ENCODE results near the gene RAB4A.

The RAB4A gene

DNA sequence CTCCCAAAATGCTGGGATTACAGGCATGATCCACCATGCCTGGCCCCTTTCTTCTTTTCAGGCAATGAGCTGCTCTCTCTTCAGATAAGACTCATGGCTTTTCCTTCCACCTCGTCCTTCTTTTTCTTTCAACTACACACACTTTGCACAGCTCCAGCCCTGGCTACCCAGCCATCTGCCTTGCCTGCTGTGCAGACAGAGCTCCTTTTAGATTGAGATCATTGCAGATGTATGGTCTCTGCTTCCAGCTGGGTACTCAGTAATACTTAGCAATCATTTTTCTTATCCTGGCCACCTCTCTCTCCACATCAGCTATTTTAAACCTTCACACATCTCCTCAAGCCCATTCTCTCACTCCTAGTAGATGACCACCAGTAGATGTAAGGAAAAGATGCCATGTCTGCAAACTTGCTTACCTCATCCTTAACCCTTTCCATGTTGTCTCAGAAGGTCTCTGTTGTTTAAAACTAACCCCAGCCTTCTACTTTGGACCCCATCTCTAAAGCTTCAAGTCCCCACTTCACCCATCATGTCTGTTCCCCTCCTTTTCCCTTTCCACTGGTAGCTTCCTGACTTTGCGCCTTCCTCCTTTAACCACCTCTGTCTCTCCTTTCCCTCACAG lies 7.3 kb downstream of the RAB4A start:
- no peak overlapping the region for H2AK5ac ChIP-seq (ENCODE audit: low read depth, low read length)
- no peak overlapping the region for H3K27ac ChIP-seq (replicated peaks; ENCODE audit: low read length)
- no peak overlapping the region for H4K8ac ChIP-seq (ENCODE audit: low read depth, low read length)
- no peak overlapping the region for H3K23ac ChIP-seq (ENCODE audit: low read depth, low read length, poor library complexity)
- H4K91ac ChIP-seq (ENCODE audit: low read depth, low read length, poor library complexity) = no peak overlapping the region
- no CpG with 5 or more reads among the region's 2 CpGs for WGBS, 2 donors (ENCODE audit: extremely low coverage in 2 of 2, insufficient read length in 2 of 2, insufficient replicate concordance in 1 of 2)
- H3K36me3 ChIP-seq (replicated peaks in 1 of 2; ENCODE audit: control insufficient read depth in 2 of 2, insufficient read depth in 2 of 2, low read length in 2 of 2) = peaks cover 1 to 9% of the 10 kb centered on the region in 2 donors
- H3K4ac ChIP-seq (ENCODE audit: low read length) = no peak overlapping the region
- peaks cover 0 to 13% of the 10 kb centered on the region in 2 donors for H3K9me3 ChIP-seq (replicated peaks in 1 of 2; ENCODE audit: control insufficient read depth in 2 of 2, insufficient read depth in 1 of 2, low read depth in 1 of 2, low read length in 2 of 2)
- no peak overlapping the region for H2BK5ac ChIP-seq (ENCODE audit: low read length)
- H3K79me1 ChIP-seq (ENCODE audit: low read depth, low read length) = peaks cover 2% of the 10 kb centered on the region
- H3K4me3 ChIP-seq (ENCODE audit: low read length in 2 of 2) = no peak overlapping the region
- no peak overlapping the region for H3K18ac ChIP-seq (ENCODE audit: low read length)
- no peak overlapping the region for H2BK120ac ChIP-seq (ENCODE audit: low read depth, low read length)
- no peak overlapping the region for H2AFZ ChIP-seq (ENCODE audit: low read length)
- DNase-seq (ENCODE audit: low spot score) = no peak
- no peaks in the 10 kb centered on the region for H3K27me3 ChIP-seq (ENCODE audit: control insufficient read depth in 3 of 3, insufficient read depth in 3 of 3, low read depth in 1 of 3, low read length in 3 of 3)
- no peak overlapping the region for H3K9ac ChIP-seq (ENCODE audit: low read depth, low read length, poor library complexity)
- peaks cover 2 to 3% of the 10 kb centered on the region in 2 donors for H3K4me1 ChIP-seq (ENCODE audit: control insufficient read depth in 2 of 2, insufficient read depth in 1 of 2, low read depth in 1 of 2, low read length in 2 of 2)
- H2BK15ac ChIP-seq (ENCODE audit: low read length) = no peak overlapping the region
- no peak overlapping the region for H3K4me2 ChIP-seq (ENCODE audit: insufficient read depth, low read length, poor library complexity, severe bottlenecking)
- H2BK12ac ChIP-seq (ENCODE audit: low read length) = no peak overlapping the region
- no peak overlapping the region for H3K14ac ChIP-seq (ENCODE audit: low read length)

GRCh38 chr1:229279242-229279641 lies 8.3 kb downstream of the RAB4A start:
- Histone ChIP-seq H3K18ac (ENCODE audit: low read length) (no peak overlapping the region), H3K36me3 (replicated peaks in 1 of 2; ENCODE audit: control insufficient read depth in 2 of 2, insufficient read depth in 2 of 2, low read length in 2 of 2) (peaks cover 1 to 9% of the 10 kb centered on the region in 2 donors), H2AFZ (ENCODE audit: low read length) (no peak overlapping the region), H3K27ac (replicated peaks; ENCODE audit: low read length) (no peak overlapping the region), H2BK120ac (ENCODE audit: low read depth, low read length) (no peak overlapping the region), H3K4me1 (ENCODE audit: control insufficient read depth in 2 of 2, insufficient read depth in 1 of 2, low read depth in 1 of 2, low read length in 2 of 2) (peaks cover 0 to 2% of the 10 kb centered on the region in 2 donors), H3K27me3 (ENCODE audit: control insufficient read depth in 3 of 3, insufficient read depth in 3 of 3, low read depth in 1 of 3, low read length in 3 of 3) (no peaks in the 10 kb centered on the region), H3K23ac (ENCODE audit: low read depth, low read length, poor library complexity) (no peak overlapping the region), H3K14ac (ENCODE audit: low read length) (no peak overlapping the region), H2AK5ac (ENCODE audit: low read depth, low read length) (no peak overlapping the region), H3K9ac (ENCODE audit: low read depth, low read length, poor library complexity) (no peak overlapping the region), H3K4me3 (ENCODE audit: low read length in 2 of 2) (no peak overlapping the region), H3K9me3 (replicated peaks in 1 of 2; ENCODE audit: control insufficient read depth in 2 of 2, insufficient read depth in 1 of 2, low read depth in 1 of 2, low read length in 2 of 2) (peaks cover 0 to 14% of the 10 kb centered on the region in 2 donors), H4K91ac (ENCODE audit: low read depth, low read length, poor library complexity) (no peak overlapping the region), H3K79me1 (ENCODE audit: low read depth, low read length) (peaks cover 2% of the 10 kb centered on the region), H2BK12ac (ENCODE audit: low read length) (no peak overlapping the region), H4K8ac (ENCODE audit: low read depth, low read length) (no peak overlapping the region), H2BK15ac (ENCODE audit: low read length) (no peak overlapping the region), H2BK5ac (ENCODE audit: low read length) (no peak overlapping the region), H3K4ac (ENCODE audit: low read length) (no peak overlapping the region), H3K4me2 (ENCODE audit: insufficient read depth, low read length, poor library complexity, severe bottlenecking) (no peak overlapping the region)
- WGBS, 2 donors (ENCODE audit: extremely low coverage in 2 of 2, insufficient read length in 2 of 2, insufficient replicate concordance in 1 of 2) = no CpG with 5 or more reads among the region's 3 CpGs
- DNase-seq (ENCODE audit: low spot score) = no peak

- peaks cover 0 to 2% of the 10 kb centered on the region in 2 donors for H3K4me1 ChIP-seq (ENCODE audit: control insufficient read depth in 2 of 2, insufficient read depth in 1 of 2, low read depth in 1 of 2, low read length in 2 of 2)
- H3K23ac ChIP-seq (ENCODE audit: low read depth, low read length, poor library complexity) = no peak overlapping the region
- no peak overlapping the region for H2AK5ac ChIP-seq (ENCODE audit: low read depth, low read length)
- H2AFZ ChIP-seq (ENCODE audit: low read length) = no peak overlapping the region
- H2BK120ac ChIP-seq (ENCODE audit: low read depth, low read length) = no peak overlapping the region
- H2BK5ac ChIP-seq (ENCODE audit: low read length) = no peak overlapping the region
- H3K9ac ChIP-seq (ENCODE audit: low read depth, low read length, poor library complexity) = no peak overlapping the region
- H3K79me1 ChIP-seq (ENCODE audit: low read depth, low read length) = peaks cover 2% of the 10 kb centered on the region
- no peak overlapping the region for H3K27ac ChIP-seq (replicated peaks; ENCODE audit: low read length)
- H3K14ac ChIP-seq (ENCODE audit: low read length) = no peak overlapping the region
- H2BK12ac ChIP-seq (ENCODE audit: low read length) = no peak overlapping the region
- H3K18ac ChIP-seq (ENCODE audit: low read length) = no peak overlapping the region
- DNase-seq (ENCODE audit: low spot score) = no peak
- peaks cover 0 to 14% of the 10 kb centered on the region in 2 donors for H3K9me3 ChIP-seq (replicated peaks in 1 of 2; ENCODE audit: control insufficient read depth in 2 of 2, insufficient read depth in 1 of 2, low read depth in 1 of 2, low read length in 2 of 2)
- no peaks in the 10 kb centered on the region for H3K27me3 ChIP-seq (ENCODE audit: control insufficient read depth in 3 of 3, insufficient read depth in 3 of 3, low read depth in 1 of 3, low read length in 3 of 3)
- H4K8ac ChIP-seq (ENCODE audit: low read depth, low read length) = no peak overlapping the region
- H3K36me3 ChIP-seq (replicated peaks in 1 of 2; ENCODE audit: control insufficient read depth in 2 of 2, insufficient read depth in 2 of 2, low read length in 2 of 2) = peaks cover 1 to 9% of the 10 kb centered on the region in 2 donors
- no peak overlapping the region for H2BK15ac ChIP-seq (ENCODE audit: low read length)
- no peak overlapping the region for H4K91ac ChIP-seq (ENCODE audit: low read depth, low read length, poor library complexity)
- H3K4me3 ChIP-seq (ENCODE audit: low read length in 2 of 2) = no peak overlapping the region
- H3K4me2 ChIP-seq (ENCODE audit: insufficient read depth, low read length, poor library complexity, severe bottlenecking) = no peak overlapping the region
- no CpG with 5 or more reads among the region's 6 CpGs for WGBS, 2 donors (ENCODE audit: extremely low coverage in 2 of 2, insufficient read length in 2 of 2, insufficient replicate concordance in 1 of 2)
- H3K4ac ChIP-seq (ENCODE audit: low read length) = no peak overlapping the region
These were observed 9.3 kb downstream of the RAB4A start for GRCh38 chr1:229280037-229280828.

- peaks cover 0 to 3% of the 10 kb centered on the region in 2 donors for H3K4me1 ChIP-seq (ENCODE audit: control insufficient read depth in 2 of 2, insufficient read depth in 1 of 2, low read depth in 1 of 2, low read length in 2 of 2)
- H3K9me3 ChIP-seq (replicated peaks in 1 of 2; ENCODE audit: control insufficient read depth in 2 of 2, insufficient read depth in 1 of 2, low read depth in 1 of 2, low read length in 2 of 2) = peaks cover 0 to 14% of the 10 kb centered on the region in 2 donors
- H3K27me3 ChIP-seq (ENCODE audit: control insufficient read depth in 3 of 3, insufficient read depth in 3 of 3, low read depth in 1 of 3, low read length in 3 of 3) = no peaks in the 10 kb centered on the region
- H3K4me3 ChIP-seq (ENCODE audit: low read length in 2 of 2) = no peak overlapping the region
- no CpG with 5 or more reads among the region's 3 CpGs for WGBS, 2 donors (ENCODE audit: extremely low coverage in 2 of 2, insufficient read length in 2 of 2, insufficient replicate concordance in 1 of 2)
- no peak overlapping the region for H2BK15ac ChIP-seq (ENCODE audit: low read length)
- no peak overlapping the region for H3K27ac ChIP-seq (replicated peaks; ENCODE audit: low read length)
- no peak for DNase-seq (ENCODE audit: low spot score)
- H3K14ac ChIP-seq (ENCODE audit: low read length) = no peak overlapping the region
- no peak overlapping the region for H2BK120ac ChIP-seq (ENCODE audit: low read depth, low read length)
- no peak overlapping the region for H3K4me2 ChIP-seq (ENCODE audit: insufficient read depth, low read length, poor library complexity, severe bottlenecking)
- no peak overlapping the region for H4K8ac ChIP-seq (ENCODE audit: low read depth, low read length)
- no peak overlapping the region for H2AK5ac ChIP-seq (ENCODE audit: low read depth, low read length)
- no peak overlapping the region for H2AFZ ChIP-seq (ENCODE audit: low read length)
- H3K18ac ChIP-seq (ENCODE audit: low read length) = no peak overlapping the region
- H3K36me3 ChIP-seq (replicated peaks in 1 of 2; ENCODE audit: control insufficient read depth in 2 of 2, insufficient read depth in 2 of 2, low read length in 2 of 2) = peaks cover 1 to 9% of the 10 kb centered on the region in 2 donors
- peaks cover 2% of the 10 kb centered on the region for H3K79me1 ChIP-seq (ENCODE audit: low read depth, low read length)
- no peak overlapping the region for H3K4ac ChIP-seq (ENCODE audit: low read length)
- H2BK5ac ChIP-seq (ENCODE audit: low read length) = no peak overlapping the region
- H3K23ac ChIP-seq (ENCODE audit: low read depth, low read length, poor library complexity) = no peak overlapping the region
- no peak overlapping the region for H2BK12ac ChIP-seq (ENCODE audit: low read length)
- H3K9ac ChIP-seq (ENCODE audit: low read depth, low read length, poor library complexity) = no peak overlapping the region
- no peak overlapping the region for H4K91ac ChIP-seq (ENCODE audit: low read depth, low read length, poor library complexity)
These were observed 10.0 kb downstream of the RAB4A start for GRCh38 chr1:229280921-229281320.
